ENCODE measurements around the gene UROD.
"Not testable (repeated sequence)": the region's sequence is repeated elsewhere in the genome, so short reads cannot be mapped to it uniquely, and the experiment has no call there.

UROD gene

DNA sequence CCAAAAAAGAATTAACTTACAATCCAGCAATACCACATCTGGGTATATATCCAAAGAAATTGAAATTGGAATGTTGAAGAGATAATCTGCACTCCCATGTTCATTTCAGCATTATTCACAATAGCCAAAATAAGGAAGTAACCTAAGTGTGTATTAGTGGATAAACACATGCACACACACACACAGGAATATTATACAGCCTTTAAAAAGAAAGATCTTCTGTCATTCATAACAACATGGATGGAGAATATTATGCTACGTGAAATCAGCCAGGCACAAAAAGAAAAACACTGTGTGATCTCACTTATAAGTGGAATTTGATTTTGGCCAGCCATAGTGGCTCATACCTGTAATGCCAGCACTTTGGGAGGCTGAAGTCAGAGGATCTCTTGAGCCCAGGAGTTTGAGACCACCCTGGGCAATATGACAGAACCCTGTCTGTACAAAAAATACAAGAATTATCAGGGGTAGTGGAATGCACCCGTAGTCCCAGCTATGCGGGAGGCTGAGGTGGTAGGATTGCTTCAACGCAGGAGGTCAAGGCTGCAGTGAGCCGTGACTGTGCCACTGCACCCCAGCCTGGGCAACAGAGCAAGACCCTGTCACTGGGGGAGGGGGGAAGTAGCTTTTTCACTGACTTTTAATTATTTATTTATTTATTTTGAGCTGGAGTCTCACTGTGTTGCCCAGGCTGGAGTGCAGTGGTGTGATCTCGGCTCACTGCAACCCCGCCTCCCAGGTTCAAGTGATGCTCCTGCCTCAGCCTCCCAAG, 16.4 kb upstream of the UROD start:
- Histone ChIP-seq H3K4me3 (ENCODE audit: low read length in 2 of 2) (no peak overlapping the region), H3K4me1 (ENCODE audit: control insufficient read depth, insufficient read depth, low read length) (no peaks in the 10 kb centered on the region)

DNA sequence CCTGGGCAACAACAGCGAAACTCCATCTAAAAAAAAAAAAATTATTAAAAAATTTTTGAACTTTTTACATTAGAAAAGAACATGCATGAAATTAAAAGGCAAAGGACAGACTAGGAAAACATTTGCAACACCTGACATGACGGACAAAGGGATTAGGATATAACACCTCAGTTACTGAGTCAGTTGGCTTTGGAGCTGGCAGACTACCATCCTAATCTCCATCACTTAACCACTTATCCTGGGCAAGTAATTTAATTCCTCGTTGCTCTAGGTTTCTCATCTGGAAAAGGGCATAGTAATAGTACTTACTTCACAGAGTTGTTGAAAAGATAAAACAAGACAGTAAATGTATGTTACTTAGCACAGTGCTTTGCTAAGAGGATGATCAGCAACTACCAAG, 12.8 kb upstream of the UROD start:
- no peak overlapping the region for H3K4me3 ChIP-seq (ENCODE audit: low read length in 2 of 2)
- H3K4me1 ChIP-seq (ENCODE audit: control insufficient read depth, insufficient read depth, low read length): no peaks in the 10 kb centered on the region
- H3K9me3 ChIP-seq (ENCODE audit: control insufficient read depth in 2 of 2, low read length in 2 of 2): no peaks in the 10 kb centered on the region
- peaks cover 12 to 24% of the 10 kb centered on the region in 2 donors for H3K36me3 ChIP-seq (ENCODE audit: control insufficient read depth in 2 of 2, insufficient read depth in 2 of 2, low read length in 2 of 2)
- H3K27me3 ChIP-seq (ENCODE audit: control insufficient read depth in 1 of 2, insufficient read depth in 2 of 2, low read length in 2 of 2): no peaks in the 10 kb centered on the region
- H3K9ac ChIP-seq (ENCODE audit: low read length in 2 of 2): no peak overlapping the region
- no peak overlapping the region for H3K27ac ChIP-seq (ENCODE audit: low read length)

More for the DNA sequence above, 16.4 kb upstream of the UROD start:
- H3K27ac ChIP-seq (ENCODE audit: low read length): no peak overlapping the region
- no peak overlapping the region for H3K9ac ChIP-seq (ENCODE audit: low read length in 2 of 2)
- H3K36me3 ChIP-seq (ENCODE audit: control insufficient read depth in 2 of 2, insufficient read depth in 2 of 2, low read length in 2 of 2): no peaks in the 10 kb centered on the region
- H3K9me3 ChIP-seq (ENCODE audit: control insufficient read depth in 2 of 2, low read length in 2 of 2): no peaks in the 10 kb centered on the region
- H3K27me3 ChIP-seq (ENCODE audit: control insufficient read depth in 1 of 2, insufficient read depth in 2 of 2, low read length in 2 of 2): no peaks in the 10 kb centered on the region

DNA sequence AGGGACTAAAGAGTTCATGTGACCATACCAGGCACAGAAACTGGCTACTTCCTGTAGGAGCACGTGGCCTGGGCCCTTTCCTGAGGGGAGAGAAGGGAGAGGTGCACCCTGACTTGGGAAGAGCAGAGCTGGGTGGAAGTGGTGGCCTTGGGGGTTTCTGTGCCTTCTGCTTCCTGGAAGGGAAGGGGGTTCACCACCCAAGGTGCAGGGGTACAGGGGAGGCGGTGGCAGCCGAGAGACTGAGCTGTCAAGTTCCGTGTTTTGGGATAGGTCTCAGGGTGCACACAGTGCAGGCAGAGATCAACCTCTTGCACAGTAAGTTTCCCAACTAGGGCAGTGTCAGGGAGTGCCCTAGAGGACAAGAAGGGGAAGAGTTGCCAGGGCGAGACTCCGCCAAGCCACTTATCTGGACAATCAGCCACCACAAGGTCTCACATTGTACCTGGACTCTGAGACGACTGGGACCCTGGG, 11.0 kb upstream of the UROD start:
- H3K27me3 ChIP-seq (ENCODE audit: control insufficient read depth in 1 of 2, insufficient read depth in 2 of 2, low read length in 2 of 2): no peaks in the 10 kb centered on the region
- no peaks in the 10 kb centered on the region for H3K4me1 ChIP-seq (ENCODE audit: control insufficient read depth, insufficient read depth, low read length)
- H3K4me3 ChIP-seq (ENCODE audit: low read length in 2 of 2): no peak overlapping the region
- H3K27ac ChIP-seq (ENCODE audit: low read length): no peak overlapping the region
- no peaks in the 10 kb centered on the region for H3K9me3 ChIP-seq (ENCODE audit: control insufficient read depth in 2 of 2, low read length in 2 of 2)
- no peak overlapping the region for H3K9ac ChIP-seq (ENCODE audit: low read length in 2 of 2)
- H3K36me3 ChIP-seq (ENCODE audit: control insufficient read depth in 2 of 2, insufficient read depth in 2 of 2, low read length in 2 of 2): peaks cover 26 to 42% of the 10 kb centered on the region in 2 donors

DNA sequence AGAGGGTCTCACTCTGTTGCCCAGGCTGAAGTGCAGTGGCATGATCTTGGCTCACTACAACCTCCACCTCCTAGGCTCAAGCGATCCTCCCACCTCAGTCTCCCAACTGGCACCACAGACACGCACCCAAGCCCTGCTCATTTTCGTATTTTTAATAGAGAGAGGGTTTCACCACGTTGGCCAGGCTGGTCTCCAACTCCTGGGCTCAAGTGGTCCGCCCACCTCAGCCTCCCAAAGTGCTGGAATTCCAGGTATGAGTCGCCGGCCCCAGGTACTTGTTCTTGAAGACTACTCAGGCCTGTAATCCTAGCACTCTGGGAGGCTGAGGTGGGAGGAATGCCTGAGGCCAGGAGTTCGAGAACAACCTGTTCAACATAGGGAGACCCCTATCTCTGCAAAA, 10.5 kb upstream of the UROD start:
- H3K27ac ChIP-seq (ENCODE audit: low read length); H3K4me1 ChIP-seq (ENCODE audit: control insufficient read depth, insufficient read depth, low read length); H3K4me3 ChIP-seq (ENCODE audit: low read length in 2 of 2); H3K27me3 ChIP-seq (ENCODE audit: control insufficient read depth in 1 of 2, insufficient read depth in 2 of 2, low read length in 2 of 2); H3K9ac ChIP-seq (ENCODE audit: low read length in 2 of 2); H3K9me3 ChIP-seq (ENCODE audit: control insufficient read depth in 2 of 2, low read length in 2 of 2): not testable (repeated sequence)
- peaks cover 26 to 42% of the 10 kb centered on the region in 2 donors for H3K36me3 ChIP-seq (ENCODE audit: control insufficient read depth in 2 of 2, insufficient read depth in 2 of 2, low read length in 2 of 2)

DNA sequence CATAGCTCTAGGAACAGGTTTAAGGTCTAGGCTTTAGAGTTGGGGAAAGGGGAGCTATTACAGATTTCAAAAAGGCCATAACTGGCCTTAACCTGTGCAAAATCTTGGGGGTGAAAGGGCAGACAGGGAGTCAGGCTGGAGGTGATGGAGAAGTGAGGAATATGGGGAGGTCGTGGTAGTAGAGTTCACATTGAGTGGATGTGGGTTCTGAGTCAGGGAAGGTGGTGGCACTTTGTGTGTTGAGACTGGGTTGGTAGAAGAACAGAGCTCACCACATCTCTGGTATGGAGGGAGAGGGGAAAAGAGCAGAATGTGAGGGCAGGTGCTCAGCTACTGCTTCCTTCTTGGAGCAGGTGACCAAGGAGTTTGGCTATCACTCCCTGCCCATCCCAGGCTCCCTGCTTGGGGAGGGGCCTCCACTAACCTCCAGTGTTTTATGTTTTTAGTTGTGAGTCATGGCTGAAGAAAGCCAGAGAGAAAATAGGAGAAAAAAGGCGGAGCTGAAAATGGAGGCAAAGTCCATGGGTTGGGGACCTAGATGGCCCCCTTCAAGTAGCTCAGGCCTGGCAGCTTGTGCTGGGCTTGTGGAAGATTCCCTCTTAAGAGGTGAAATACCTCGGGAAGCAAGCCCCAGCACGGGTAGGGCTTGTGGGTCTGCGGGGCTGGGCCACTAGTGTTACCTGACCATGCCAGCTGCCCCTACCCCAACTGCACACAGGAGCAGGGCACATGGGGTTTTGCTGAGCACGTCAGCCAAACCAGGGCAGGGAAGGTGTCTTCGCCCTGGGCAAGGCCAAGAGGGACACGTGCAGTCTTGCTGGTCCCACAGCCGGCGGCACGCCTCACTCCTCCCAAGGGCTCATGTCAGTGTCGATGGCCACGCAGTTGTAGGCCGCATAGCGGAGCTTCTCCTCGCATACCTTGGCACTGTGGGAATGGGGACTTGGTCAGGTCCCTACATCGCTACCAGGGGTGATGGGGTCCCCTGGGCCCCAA, 9.1 kb upstream of the UROD start:
- no peaks in the 10 kb centered on the region for H3K4me1 ChIP-seq (ENCODE audit: control insufficient read depth, insufficient read depth, low read length)
- peaks cover 39 to 56% of the 10 kb centered on the region in 2 donors for H3K36me3 ChIP-seq (ENCODE audit: control insufficient read depth in 2 of 2, insufficient read depth in 2 of 2, low read length in 2 of 2)
- H3K9ac ChIP-seq (ENCODE audit: low read length in 2 of 2): no peak overlapping the region
- H3K4me3 ChIP-seq (ENCODE audit: low read length in 2 of 2): no peak overlapping the region
- no peaks in the 10 kb centered on the region for H3K9me3 ChIP-seq (ENCODE audit: control insufficient read depth in 2 of 2, low read length in 2 of 2)
- no peaks in the 10 kb centered on the region for H3K27me3 ChIP-seq (ENCODE audit: control insufficient read depth in 1 of 2, insufficient read depth in 2 of 2, low read length in 2 of 2)
- H3K27ac ChIP-seq (ENCODE audit: low read length): no peak overlapping the region

DNA sequence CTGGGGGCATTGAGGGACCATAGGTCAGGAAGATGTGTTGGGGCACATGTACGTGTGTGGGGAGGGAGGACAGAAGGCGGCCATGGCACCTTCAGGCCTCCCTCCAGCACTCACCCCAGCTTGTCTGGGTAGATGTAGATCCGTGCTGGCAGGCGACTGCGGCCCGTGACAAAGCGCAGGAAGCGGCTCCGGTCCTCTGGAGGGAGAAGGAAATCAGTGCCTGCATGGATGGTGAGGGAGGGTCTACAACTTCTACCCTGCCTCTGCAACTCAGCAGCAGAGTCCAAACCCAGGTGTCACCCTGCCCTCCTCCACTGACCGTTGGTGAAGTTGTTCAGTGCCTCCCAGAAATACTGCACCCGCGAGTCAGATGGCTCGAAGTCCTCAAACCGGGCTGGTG, 8.3 kb upstream of the UROD start:
- Histone ChIP-seq H3K36me3 (ENCODE audit: control insufficient read depth in 2 of 2, insufficient read depth in 2 of 2, low read length in 2 of 2) (peaks cover 47 to 64% of the 10 kb centered on the region in 2 donors), H3K27me3 (ENCODE audit: control insufficient read depth in 1 of 2, insufficient read depth in 2 of 2, low read length in 2 of 2) (no peaks in the 10 kb centered on the region), H3K4me3 (ENCODE audit: low read length in 2 of 2) (no peak overlapping the region), H3K9ac (ENCODE audit: low read length in 2 of 2) (no peak overlapping the region), H3K4me1 (ENCODE audit: control insufficient read depth, insufficient read depth, low read length) (peaks cover 2% of the 10 kb centered on the region), H3K27ac (ENCODE audit: low read length) (no peak overlapping the region), H3K9me3 (ENCODE audit: control insufficient read depth in 2 of 2, low read length in 2 of 2) (no peaks in the 10 kb centered on the region)

DNA sequence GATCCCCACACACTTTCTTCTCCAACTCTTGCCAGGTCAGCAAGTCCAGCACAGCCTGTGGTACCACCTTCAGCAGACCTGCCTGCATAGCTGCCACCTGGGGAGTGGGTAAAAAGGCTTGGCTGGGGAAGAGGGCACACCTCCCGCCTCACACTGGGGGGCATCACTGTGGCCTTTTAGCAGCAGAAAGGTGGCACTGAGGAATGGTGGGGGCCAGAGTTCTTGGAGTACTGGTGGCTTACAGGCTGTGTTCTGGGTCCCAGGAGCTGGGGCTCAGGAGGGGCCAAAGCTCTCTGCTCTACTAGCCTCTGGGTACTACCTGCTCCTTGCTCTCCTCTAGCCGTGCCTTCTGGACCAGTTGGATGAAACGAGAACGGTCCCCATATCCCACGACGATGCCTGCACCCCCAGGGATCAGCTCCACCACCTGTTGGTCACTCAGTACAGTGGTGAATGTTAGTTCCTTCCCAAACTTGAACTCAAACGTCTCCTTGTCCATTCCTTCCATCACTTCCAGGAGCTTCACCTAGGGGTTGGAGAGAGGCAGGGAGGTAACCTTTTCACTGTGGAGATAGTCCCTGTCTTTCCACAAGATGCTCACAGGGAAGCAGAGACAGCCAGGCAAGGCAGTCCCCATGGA, 7.7 kb upstream of the UROD start:
- Histone ChIP-seq H3K9ac (ENCODE audit: low read length in 2 of 2) (no peak overlapping the region), H3K36me3 (ENCODE audit: control insufficient read depth in 2 of 2, insufficient read depth in 2 of 2, low read length in 2 of 2) (peaks cover 52 to 71% of the 10 kb centered on the region in 2 donors), H3K4me3 (ENCODE audit: low read length in 2 of 2) (no peak overlapping the region), H3K9me3 (ENCODE audit: control insufficient read depth in 2 of 2, low read length in 2 of 2) (no peaks in the 10 kb centered on the region), H3K4me1 (ENCODE audit: control insufficient read depth, insufficient read depth, low read length) (peaks cover 9% of the 10 kb centered on the region), H3K27ac (ENCODE audit: low read length) (no peak overlapping the region), H3K27me3 (ENCODE audit: control insufficient read depth in 1 of 2, insufficient read depth in 2 of 2, low read length in 2 of 2) (no peaks in the 10 kb centered on the region)

DNA sequence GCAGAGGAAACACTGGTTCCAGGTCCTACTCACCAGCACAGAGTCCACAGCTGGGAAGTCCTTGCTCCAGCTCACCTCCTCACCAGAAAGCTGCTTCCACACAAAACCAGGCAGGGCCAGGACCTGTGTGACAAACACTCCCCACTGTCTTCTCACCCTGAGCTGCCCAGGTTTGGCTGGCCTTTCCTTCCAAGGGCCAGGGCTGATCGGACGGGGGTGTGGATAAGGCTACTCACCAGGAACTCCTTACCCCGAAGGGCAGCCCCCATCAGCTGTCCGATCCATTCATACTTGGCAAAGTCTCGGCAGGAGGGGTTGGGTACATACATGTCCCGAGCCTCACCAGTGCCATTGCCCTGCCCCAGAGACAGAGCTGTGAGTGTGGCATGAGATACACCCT, 6.3 kb upstream of the UROD start:
- Histone ChIP-seq H3K27ac (ENCODE audit: low read length) (no peak overlapping the region), H3K36me3 (ENCODE audit: control insufficient read depth in 2 of 2, insufficient read depth in 2 of 2, low read length in 2 of 2) (peaks cover 54 to 71% of the 10 kb centered on the region in 2 donors), H3K4me3 (ENCODE audit: low read length in 2 of 2) (no peak overlapping the region), H3K9ac (ENCODE audit: low read length in 2 of 2) (no peak overlapping the region), H3K4me1 (ENCODE audit: control insufficient read depth, insufficient read depth, low read length) (peaks cover 22% of the 10 kb centered on the region), H3K9me3 (ENCODE audit: control insufficient read depth in 2 of 2, low read length in 2 of 2) (no peaks in the 10 kb centered on the region), H3K27me3 (ENCODE audit: control insufficient read depth in 1 of 2, insufficient read depth in 2 of 2, low read length in 2 of 2) (no peaks in the 10 kb centered on the region)

DNA sequence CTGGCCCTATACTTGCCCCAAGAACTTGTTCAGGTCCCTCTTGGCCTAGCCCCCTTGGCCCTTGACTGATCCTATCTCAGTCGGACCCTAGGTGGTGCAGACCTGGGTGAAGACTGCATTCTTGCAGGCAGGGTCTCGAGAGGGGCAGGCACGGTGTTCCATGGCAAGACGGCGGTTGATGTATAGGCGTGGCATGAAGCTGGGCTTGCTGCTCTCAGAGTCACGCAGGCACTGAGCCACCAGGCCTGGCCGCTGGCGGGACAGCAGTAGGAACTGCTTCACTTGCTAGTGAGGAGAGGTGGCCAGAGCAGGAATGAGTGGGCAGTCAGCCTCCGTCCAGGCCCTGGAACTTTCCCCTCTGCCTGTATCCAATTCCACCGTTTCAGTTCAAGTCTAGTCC, 4.7 kb upstream of the UROD start:
- no peaks in the 10 kb centered on the region for H3K9me3 ChIP-seq (ENCODE audit: control insufficient read depth in 2 of 2, low read length in 2 of 2)
- H3K36me3 ChIP-seq (ENCODE audit: control insufficient read depth in 2 of 2, insufficient read depth in 2 of 2, low read length in 2 of 2): peaks cover 52 to 66% of the 10 kb centered on the region in 2 donors
- H3K9ac ChIP-seq (ENCODE audit: low read length in 2 of 2): no peak overlapping the region
- no peak overlapping the region for H3K4me3 ChIP-seq (ENCODE audit: low read length in 2 of 2)
- H3K4me1 ChIP-seq (ENCODE audit: control insufficient read depth, insufficient read depth, low read length): peaks cover 32% of the 10 kb centered on the region
- no peak overlapping the region for H3K27ac ChIP-seq (ENCODE audit: low read length)
- no peaks in the 10 kb centered on the region for H3K27me3 ChIP-seq (ENCODE audit: control insufficient read depth in 1 of 2, insufficient read depth in 2 of 2, low read length in 2 of 2)

DNA sequence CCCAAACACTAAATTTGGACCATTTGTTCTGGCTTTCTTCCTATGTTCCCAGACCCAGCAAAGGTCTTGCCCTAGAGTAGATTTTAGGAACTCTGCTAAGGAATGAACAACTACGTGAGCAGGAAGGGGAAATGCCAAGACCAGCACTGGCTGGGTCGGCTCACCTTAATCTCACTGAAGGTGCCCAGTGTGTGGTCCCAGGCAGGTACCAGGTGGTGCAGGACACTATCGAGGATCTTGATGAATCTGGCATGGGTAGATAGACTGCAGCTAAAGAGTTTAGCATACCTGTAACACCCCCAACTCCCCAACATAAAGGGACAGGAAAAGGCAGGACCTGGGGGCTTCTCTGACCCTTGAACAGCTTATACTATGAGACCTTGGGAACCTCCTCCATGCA, 4.0 kb upstream of the UROD start:
- Histone ChIP-seq H3K4me1 (ENCODE audit: control insufficient read depth, insufficient read depth, low read length) (peaks cover 39% of the 10 kb centered on the region), H3K36me3 (ENCODE audit: control insufficient read depth in 2 of 2, insufficient read depth in 2 of 2, low read length in 2 of 2) (peaks cover 48 to 59% of the 10 kb centered on the region in 2 donors), H3K9ac (ENCODE audit: low read length in 2 of 2) (no peak overlapping the region), H3K27me3 (ENCODE audit: control insufficient read depth in 1 of 2, insufficient read depth in 2 of 2, low read length in 2 of 2) (no peaks in the 10 kb centered on the region), H3K27ac (ENCODE audit: low read length) (no peak overlapping the region), H3K9me3 (ENCODE audit: control insufficient read depth in 2 of 2, low read length in 2 of 2) (no peaks in the 10 kb centered on the region), H3K4me3 (ENCODE audit: low read length in 2 of 2) (no peak overlapping the region)

Data from stomach smooth muscle (tissue), 2 donors.